ENCODE results near the gene SLC18A3. TPM values are rescaled to one million over a fixed set of nuclear protein-coding genes. Genes with fewer than 3 reads are reported as not detected.

The SLC18A3 gene
- total and polyA plus RNA-seq, 2 experiments from 2014 or later = 0.16 TPM; not detected in 1

DNA sequence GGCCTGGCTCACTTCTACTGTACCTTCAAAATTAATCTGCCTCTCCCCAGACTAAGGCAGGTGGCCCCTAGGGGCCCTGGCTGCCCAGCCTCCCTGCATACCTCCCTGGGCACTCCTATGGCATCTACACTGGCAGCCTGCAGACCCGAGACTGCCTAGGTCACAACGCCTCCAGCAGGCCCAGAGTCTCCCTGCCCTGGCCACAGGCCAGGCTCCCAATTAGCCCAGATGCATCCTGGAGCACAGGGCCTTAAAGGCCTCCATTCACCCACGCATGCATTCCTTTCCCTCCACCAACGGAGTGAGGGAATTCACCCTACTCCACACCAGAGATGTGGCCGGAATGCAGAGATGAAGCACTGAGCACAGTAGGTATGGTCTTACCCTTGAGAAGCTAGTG lies 5.6 kb downstream of the SLC18A3 start (continued):
- TF ChIP-seq, protein P1, sequence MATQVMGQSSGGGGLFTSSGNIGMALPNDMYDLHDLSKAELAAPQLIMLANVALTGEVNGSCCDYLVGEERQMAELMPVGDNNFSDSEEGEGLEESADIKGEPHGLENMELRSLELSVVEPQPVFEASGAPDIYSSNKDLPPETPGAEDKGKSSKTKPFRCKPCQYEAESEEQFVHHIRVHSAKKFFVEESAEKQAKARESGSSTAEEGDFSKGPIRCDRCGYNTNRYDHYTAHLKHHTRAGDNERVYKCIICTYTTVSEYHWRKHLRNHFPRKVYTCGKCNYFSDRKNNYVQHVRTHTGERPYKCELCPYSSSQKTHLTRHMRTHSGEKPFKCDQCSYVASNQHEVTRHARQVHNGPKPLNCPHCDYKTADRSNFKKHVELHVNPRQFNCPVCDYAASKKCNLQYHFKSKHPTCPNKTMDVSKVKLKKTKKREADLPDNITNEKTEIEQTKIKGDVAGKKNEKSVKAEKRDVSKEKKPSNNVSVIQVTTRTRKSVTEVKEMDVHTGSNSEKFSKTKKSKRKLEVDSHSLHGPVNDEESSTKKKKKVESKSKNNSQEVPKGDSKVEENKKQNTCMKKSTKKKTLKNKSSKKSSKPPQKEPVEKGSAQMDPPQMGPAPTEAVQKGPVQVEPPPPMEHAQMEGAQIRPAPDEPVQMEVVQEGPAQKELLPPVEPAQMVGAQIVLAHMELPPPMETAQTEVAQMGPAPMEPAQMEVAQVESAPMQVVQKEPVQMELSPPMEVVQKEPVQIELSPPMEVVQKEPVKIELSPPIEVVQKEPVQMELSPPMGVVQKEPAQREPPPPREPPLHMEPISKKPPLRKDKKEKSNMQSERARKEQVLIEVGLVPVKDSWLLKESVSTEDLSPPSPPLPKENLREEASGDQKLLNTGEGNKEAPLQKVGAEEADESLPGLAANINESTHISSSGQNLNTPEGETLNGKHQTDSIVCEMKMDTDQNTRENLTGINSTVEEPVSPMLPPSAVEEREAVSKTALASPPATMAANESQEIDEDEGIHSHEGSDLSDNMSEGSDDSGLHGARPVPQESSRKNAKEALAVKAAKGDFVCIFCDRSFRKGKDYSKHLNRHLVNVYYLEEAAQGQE (IDR thresholded peaks at IDR 0.05; ENCODE audit: unreplicated experiment) = no peak
- TF ChIP-seq CREB1 (CRISPR knock-in tag; IDR thresholded peaks at IDR 0.05; ENCODE audit: low read depth) (no peak), NANOG (IDR thresholded peaks at IDR 0.05; ENCODE audit: borderline replicate concordance) (no peak), JUNB (IDR thresholded peaks at IDR 0.05; ENCODE audit: unreplicated experiment) (no peak)

DNA sequence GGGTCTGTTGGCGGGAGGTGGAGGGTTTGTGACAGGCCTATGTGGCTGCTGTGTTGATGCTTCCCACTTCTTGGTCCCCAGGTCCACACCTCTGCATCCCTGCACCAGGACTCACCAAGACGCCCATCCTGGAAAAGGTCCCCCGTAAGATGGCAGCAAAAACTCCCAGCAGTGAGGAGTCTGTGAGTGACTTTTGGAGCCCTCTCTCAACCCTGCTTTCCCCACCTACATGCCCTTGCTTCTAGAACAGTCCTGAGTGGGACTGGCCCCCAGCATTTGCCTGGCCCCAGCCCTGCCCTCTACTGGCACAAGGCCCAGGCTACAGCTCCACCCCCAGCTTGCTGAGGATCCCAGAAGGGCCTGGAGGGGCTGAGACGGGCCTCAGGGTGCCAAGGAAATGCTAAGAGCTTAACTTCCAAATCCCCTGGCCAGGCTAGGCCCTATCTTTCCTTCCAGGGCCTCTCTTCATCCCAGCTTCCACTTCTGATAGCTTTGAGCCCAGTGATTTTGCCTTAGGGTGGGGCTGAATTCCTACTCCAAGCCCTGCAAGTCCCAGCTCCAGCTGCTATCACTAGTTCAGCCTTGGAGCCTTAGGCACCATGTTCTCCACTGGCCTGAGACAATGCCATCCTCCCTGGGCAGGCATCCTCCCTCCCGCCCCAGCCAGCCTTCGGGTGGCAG lies 6.5 kb downstream of the SLC18A3 start:
- Mint-ChIP-seq H3K36me3 (ENCODE audit: low read depth) (no peaks in the 10 kb centered on the region), H3K4me3 (no peak overlapping the region), H3K4me1 (peaks cover 27% of the 10 kb centered on the region), H3K9me3 (peaks cover 9% of the 10 kb centered on the region; the same call in 2 of the 3 replicates), H3K27ac (no peak overlapping the region), H3K27me3 (ENCODE audit: insufficient read depth, low read depth, poor library complexity) (peaks cover 78% of the 10 kb centered on the region)
- peaks cover 14% of the 10 kb centered on the region for H3K4me1 ChIP-seq (ENCODE audit: insufficient read depth)
- no peaks in the 10 kb centered on the region for H3K9me2 ChIP-seq (ENCODE audit: insufficient read depth)
- H3K4me3 ChIP-seq = no peak overlapping the region
- H2AFZ ChIP-seq = no peak overlapping the region
- peak; percentile 4; the same call in 2 of the 3 replicates for ATAC-seq
- TF ChIP-seq, protein P2, sequence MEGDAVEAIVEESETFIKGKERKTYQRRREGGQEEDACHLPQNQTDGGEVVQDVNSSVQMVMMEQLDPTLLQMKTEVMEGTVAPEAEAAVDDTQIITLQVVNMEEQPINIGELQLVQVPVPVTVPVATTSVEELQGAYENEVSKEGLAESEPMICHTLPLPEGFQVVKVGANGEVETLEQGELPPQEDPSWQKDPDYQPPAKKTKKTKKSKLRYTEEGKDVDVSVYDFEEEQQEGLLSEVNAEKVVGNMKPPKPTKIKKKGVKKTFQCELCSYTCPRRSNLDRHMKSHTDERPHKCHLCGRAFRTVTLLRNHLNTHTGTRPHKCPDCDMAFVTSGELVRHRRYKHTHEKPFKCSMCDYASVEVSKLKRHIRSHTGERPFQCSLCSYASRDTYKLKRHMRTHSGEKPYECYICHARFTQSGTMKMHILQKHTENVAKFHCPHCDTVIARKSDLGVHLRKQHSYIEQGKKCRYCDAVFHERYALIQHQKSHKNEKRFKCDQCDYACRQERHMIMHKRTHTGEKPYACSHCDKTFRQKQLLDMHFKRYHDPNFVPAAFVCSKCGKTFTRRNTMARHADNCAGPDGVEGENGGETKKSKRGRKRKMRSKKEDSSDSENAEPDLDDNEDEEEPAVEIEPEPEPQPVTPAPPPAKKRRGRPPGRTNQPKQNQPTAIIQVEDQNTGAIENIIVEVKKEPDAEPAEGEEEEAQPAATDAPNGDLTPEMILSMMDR (conservative IDR thresholded peaks at IDR 0.05; ENCODE audit: low read depth in 2 of 2) = peak; percentile 21 to 54; a peak in 2 of 4 replicates
- TF ChIP-seq, protein P3, sequence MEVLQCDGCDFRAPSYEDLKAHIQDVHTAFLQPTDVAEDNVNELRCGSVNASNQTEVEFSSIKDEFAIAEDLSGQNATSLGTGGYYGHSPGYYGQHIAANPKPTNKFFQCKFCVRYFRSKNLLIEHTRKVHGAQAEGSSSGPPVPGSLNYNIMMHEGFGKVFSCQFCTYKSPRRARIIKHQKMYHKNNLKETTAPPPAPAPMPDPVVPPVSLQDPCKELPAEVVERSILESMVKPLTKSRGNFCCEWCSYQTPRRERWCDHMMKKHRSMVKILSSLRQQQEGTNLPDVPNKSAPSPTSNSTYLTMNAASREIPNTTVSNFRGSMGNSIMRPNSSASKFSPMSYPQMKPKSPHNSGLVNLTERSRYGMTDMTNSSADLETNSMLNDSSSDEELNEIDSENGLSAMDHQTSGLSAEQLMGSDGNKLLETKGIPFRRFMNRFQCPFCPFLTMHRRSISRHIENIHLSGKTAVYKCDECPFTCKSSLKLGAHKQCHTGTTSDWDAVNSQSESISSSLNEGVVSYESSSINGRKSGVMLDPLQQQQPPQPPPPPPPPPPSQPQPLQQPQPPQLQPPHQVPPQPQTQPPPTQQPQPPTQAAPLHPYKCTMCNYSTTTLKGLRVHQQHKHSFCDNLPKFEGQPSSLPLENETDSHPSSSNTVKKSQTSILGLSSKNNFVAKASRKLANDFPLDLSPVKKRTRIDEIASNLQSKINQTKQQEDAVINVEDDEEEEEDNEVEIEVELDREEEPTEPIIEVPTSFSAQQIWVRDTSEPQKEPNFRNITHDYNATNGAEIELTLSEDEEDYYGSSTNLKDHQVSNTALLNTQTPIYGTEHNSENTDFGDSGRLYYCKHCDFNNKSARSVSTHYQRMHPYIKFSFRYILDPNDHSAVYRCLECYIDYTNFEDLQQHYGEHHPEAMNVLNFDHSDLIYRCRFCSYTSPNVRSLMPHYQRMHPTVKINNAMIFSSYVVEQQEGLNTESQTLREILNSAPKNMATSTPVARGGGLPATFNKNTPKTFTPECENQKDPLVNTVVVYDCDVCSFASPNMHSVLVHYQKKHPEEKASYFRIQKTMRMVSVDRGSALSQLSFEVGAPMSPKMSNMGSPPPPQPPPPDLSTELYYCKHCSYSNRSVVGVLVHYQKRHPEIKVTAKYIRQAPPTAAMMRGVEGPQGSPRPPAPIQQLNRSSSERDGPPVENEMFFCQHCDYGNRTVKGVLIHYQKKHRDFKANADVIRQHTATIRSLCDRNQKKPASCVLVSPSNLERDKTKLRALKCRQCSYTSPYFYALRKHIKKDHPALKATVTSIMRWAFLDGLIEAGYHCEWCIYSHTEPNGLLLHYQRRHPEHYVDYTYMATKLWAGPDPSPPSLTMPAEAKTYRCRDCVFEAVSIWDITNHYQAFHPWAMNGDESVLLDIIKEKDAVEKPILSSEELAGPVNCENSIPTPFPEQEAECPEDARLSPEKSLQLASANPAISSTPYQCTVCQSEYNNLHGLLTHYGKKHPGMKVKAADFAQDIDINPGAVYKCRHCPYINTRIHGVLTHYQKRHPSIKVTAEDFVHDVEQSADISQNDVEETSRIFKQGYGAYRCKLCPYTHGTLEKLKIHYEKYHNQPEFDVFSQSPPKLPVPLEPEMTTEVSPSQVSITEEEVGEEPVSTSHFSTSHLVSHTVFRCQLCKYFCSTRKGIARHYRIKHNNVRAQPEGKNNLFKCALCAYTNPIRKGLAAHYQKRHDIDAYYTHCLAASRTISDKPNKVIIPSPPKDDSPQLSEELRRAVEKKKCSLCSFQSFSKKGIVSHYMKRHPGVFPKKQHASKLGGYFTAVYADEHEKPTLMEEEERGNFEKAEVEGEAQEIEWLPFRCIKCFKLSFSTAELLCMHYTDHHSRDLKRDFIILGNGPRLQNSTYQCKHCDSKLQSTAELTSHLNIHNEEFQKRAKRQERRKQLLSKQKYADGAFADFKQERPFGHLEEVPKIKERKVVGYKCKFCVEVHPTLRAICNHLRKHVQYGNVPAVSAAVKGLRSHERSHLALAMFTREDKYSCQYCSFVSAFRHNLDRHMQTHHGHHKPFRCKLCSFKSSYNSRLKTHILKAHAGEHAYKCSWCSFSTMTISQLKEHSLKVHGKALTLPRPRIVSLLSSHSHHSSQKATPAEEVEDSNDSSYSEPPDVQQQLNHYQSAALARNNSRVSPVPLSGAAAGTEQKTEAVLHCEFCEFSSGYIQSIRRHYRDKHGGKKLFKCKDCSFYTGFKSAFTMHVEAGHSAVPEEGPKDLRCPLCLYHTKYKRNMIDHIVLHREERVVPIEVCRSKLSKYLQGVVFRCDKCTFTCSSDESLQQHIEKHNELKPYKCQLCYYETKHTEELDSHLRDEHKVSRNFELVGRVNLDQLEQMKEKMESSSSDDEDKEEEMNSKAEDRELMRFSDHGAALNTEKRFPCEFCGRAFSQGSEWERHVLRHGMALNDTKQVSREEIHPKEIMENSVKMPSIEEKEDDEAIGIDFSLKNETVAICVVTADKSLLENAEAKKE (CRISPR knock-in tag; IDR thresholded peaks at IDR 0.05) = no peak
- no peaks in the 10 kb centered on the region for H3K36me3 ChIP-seq (ENCODE audit: insufficient read depth)
- DNase-seq (ENCODE audit: low spot score) = no peak
- H3K79me2 ChIP-seq (replicated peaks; ENCODE audit: insufficient read depth) = no peaks in the 10 kb centered on the region
- H3K27ac ChIP-seq (ENCODE audit: low read depth) = no peak overlapping the region
- H4K20me1 ChIP-seq (replicated peaks; ENCODE audit: insufficient read depth) = no peaks in the 10 kb centered on the region; the same call in 1 of the 2 replicates
- no peak overlapping the region for H3K4me2 ChIP-seq
- no peaks in the 10 kb centered on the region for H3F3A ChIP-seq (replicated peaks; ENCODE audit: low read depth)
- H3K27me3 ChIP-seq (ENCODE audit: insufficient read depth) = peaks cover 79% of the 10 kb centered on the region

All from GM23338 (cell line).